H1 (cell line): Measurements from ENCODE around the gene SSTR5. TPM values are rescaled to one million over a fixed set of nuclear protein-coding genes. Genes with fewer than 3 reads are reported as not detected.
A peak's percentile ranks its signal among the peaks of the same experiment; 100 is the strongest.

Source experiments
- CTCF ChIA-PET: fragments of 300-600 bp; sonication (Branson Sonifier 250); formaldehyde crosslinking; loops from one replicate; lab custom pipeline; 2021; ENCODE audit not compliant: partially characterized antibody; lab: Charles Lee
- POLR2A ChIA-PET: fragments of 300-600 bp; sonication (Branson Sonifier 250); formaldehyde crosslinking; loops from one replicate; lab custom pipeline; 2021; ENCODE audit warnings: inconsistent platforms; ENCODE audit not compliant: partially characterized antibody; lab: Charles Lee
- DNase-seq, 2 experiments: peaks; one replicate each; pipeline versions ENCODE4 v3.0.0 to v3.0.0-alpha.2; 2010 to 2022; ENCODE audit warnings: low spot score in 2 of 2, low read depth in 1 of 2, mixed read lengths in 1 of 2
- FAIRE-seq: peaks from 2 replicates; lab custom pipeline; 2011; peaks lifted over from hg19 to GRCh38; lab: Jason Lieb, UNC
- H2AFZ ChIP-seq: 2 replicates; pipeline ENCODE4 v1.8.1; 2012; ENCODE audit warnings: low read length, inconsistent platforms
- H2AK5ac ChIP-seq: 2 replicates; pipeline ENCODE4 v1.6.1; 2013; ENCODE audit warnings: low read depth, low read length
- H2BK120ac ChIP-seq: replicated peaks from 2 replicates; pipeline ENCODE3; 2013; ENCODE audit warnings: low read depth, low read length, inconsistent platforms
- H2BK12ac ChIP-seq: 2 replicates; pipeline ENCODE4 v1.6.1; 2013; ENCODE audit warnings: low read depth, low read length
- H2BK15ac ChIP-seq: 2 replicates; pipeline ENCODE4 v1.6.1; 2013; ENCODE audit warnings: low read length
- H2BK20ac ChIP-seq: 2 replicates; pipeline ENCODE4 v1.6.1; 2013; ENCODE audit warnings: low read length
- H2BK5ac ChIP-seq: 2 replicates; pipeline ENCODE4 v1.6.1; 2013; ENCODE audit warnings: low read depth, low read length
- H3K14ac ChIP-seq: 2 replicates; pipeline ENCODE4 v1.6.1; 2013; ENCODE audit warnings: inconsistent platforms; ENCODE audit not compliant: insufficient read length
- H3K18ac ChIP-seq: 2 replicates; pipeline ENCODE4 v1.6.1; 2013; ENCODE audit warnings: low read length; ENCODE audit errors: extremely low read depth
- H3K23ac ChIP-seq: 2 replicates; pipeline ENCODE4 v1.6.1; 2013; ENCODE audit warnings: inconsistent platforms; ENCODE audit not compliant: insufficient read length
- H3K23me2 ChIP-seq: 2 replicates; pipeline ENCODE4 v1.6.1; 2013; ENCODE audit warnings: low read depth, low read length
- H3K27ac ChIP-seq: 2 replicates; pipeline ENCODE4 v1.6.1; 2011; ENCODE audit warnings: low read depth, low read length, inconsistent platforms
- H3K27me3 ChIP-seq, 4 experiments: replicated peaks in 1 of 4; 1 replicate in 1 of 4; 2 replicates in 3 of 4; pipeline versions ENCODE4 v1.6.1 to v1.8.1; 2011 to 2013; ENCODE audit warnings: low read length in 3 of 4, mild to moderate bottlenecking in 3 of 4, inconsistent platforms in 2 of 4, mixed read lengths in 2 of 4, moderate library complexity in 1 of 4; ENCODE audit not compliant: control insufficient read depth in 3 of 4, insufficient read depth in 3 of 4; ENCODE audit errors: extremely low read depth in 1 of 4
- H3K36me3 ChIP-seq, 4 experiments: 2 replicates each; pipeline versions ENCODE4 v1.6.1 to v1.8.1; 2011 to 2013; ENCODE audit warnings: mild to moderate bottlenecking in 4 of 4, low read length in 3 of 4, moderate library complexity in 2 of 4, control low read depth in 1 of 4, inconsistent platforms in 1 of 4; ENCODE audit not compliant: insufficient read depth in 4 of 4, control insufficient read depth in 2 of 4
- H3K4ac ChIP-seq: replicated peaks from 2 replicates; pipeline ENCODE3; 2013; ENCODE audit warnings: low read length, low read depth, mixed read lengths, inconsistent platforms; ENCODE audit not compliant: insufficient read length
- H3K4me1 ChIP-seq, 4 experiments: replicated peaks in 1 of 4; 1 replicate in 1 of 4; 2 replicates in 3 of 4; pipeline versions ENCODE4 v1.6.1 to v1.8.1; 2011 to 2013; ENCODE audit warnings: low read length in 3 of 4, inconsistent platforms in 2 of 4, mixed read lengths in 1 of 4; ENCODE audit not compliant: insufficient read depth in 4 of 4, control insufficient read depth in 3 of 4
- H3K4me2 ChIP-seq, 2 experiments: 2 replicates each; pipeline versions ENCODE4 v1.6.1 to v1.8.1; 2011 to 2013; ENCODE audit warnings: low read depth in 2 of 2, low read length in 2 of 2, control low read depth in 1 of 2, inconsistent platforms in 1 of 2, mild to moderate bottlenecking in 1 of 2; ENCODE audit not compliant: insufficient read depth in 1 of 2
- H3K4me3 ChIP-seq, 4 experiments: fragments of 200-600, 300-600 bp in 1 of 4; sonication (generic), shearing (Covaris generic), sonication (Bioruptor Twin) in 1 of 4; 2 replicates each; pipeline versions ENCODE4 v1.5.1 to v1.8.1; 2011 to 2016; ENCODE audit warnings: low read length in 4 of 4, low read depth in 3 of 4, control low read depth in 2 of 4, inconsistent platforms in 2 of 4, mild to moderate bottlenecking in 2 of 4, mixed read lengths in 1 of 4, moderate library complexity in 1 of 4; ENCODE audit not compliant: insufficient read depth in 2 of 4; ENCODE audit errors: extremely low read depth in 1 of 4
- H3K56ac ChIP-seq: replicated peaks from 2 replicates; pipeline ENCODE3; 2013; ENCODE audit warnings: low read depth, mild to moderate bottlenecking, mixed read lengths, low read length, inconsistent platforms; ENCODE audit not compliant: insufficient read length
- H3K79me1 ChIP-seq: 2 replicates; pipeline ENCODE4 v1.6.1; 2013; ENCODE audit warnings: low read depth, low read length, control low read depth
- H3K79me2 ChIP-seq, 2 experiments: 2 replicates each; pipeline versions ENCODE4 v1.6.1 to v1.8.1; 2012 to 2013; ENCODE audit warnings: low read length in 2 of 2, mild to moderate bottlenecking in 2 of 2, inconsistent platforms in 1 of 2; ENCODE audit not compliant: insufficient read depth in 2 of 2, control insufficient read depth in 1 of 2
- H3K9ac ChIP-seq, 4 experiments: replicated peaks in 1 of 4; 1 replicate in 1 of 4; 2 replicates in 3 of 4; pipeline versions ENCODE4 v1.6.1 to v1.8.1; 2011 to 2013; ENCODE audit warnings: low read depth in 3 of 4, low read length in 3 of 4, control low read depth in 2 of 4, mild to moderate bottlenecking in 2 of 4, moderate library complexity in 2 of 4, inconsistent platforms in 1 of 4; ENCODE audit errors: extremely low read depth in 1 of 4
- H3K9me3 ChIP-seq, 2 experiments: 2 replicates each; pipeline versions ENCODE4 v1.6.1 to v1.8.1; 2012 to 2013; ENCODE audit warnings: mild to moderate bottlenecking in 2 of 2, moderate library complexity in 2 of 2, control low read depth in 1 of 2, inconsistent platforms in 1 of 2, low read depth in 1 of 2, low read length in 1 of 2, mixed read lengths in 1 of 2; ENCODE audit not compliant: insufficient read depth in 2 of 2
- H4K20me1 ChIP-seq, 2 experiments: replicated peaks in 1 of 2; 2 replicates each; pipeline versions ENCODE3 to v1.8.1; 2011 to 2013; ENCODE audit warnings: inconsistent platforms in 2 of 2, low read length in 2 of 2, mild to moderate bottlenecking in 1 of 2; ENCODE audit not compliant: insufficient read depth in 2 of 2, control insufficient read depth in 1 of 2
- H4K5ac ChIP-seq: 2 replicates; pipeline ENCODE4 v1.6.1; 2013; ENCODE audit warnings: low read length, low read depth, mixed read lengths, inconsistent platforms; ENCODE audit not compliant: insufficient read length
- H4K8ac ChIP-seq: 2 replicates; pipeline ENCODE4 v1.8.0; 2013; ENCODE audit warnings: mild to moderate bottlenecking, moderate library complexity, low read length, inconsistent platforms; ENCODE audit not compliant: insufficient read depth; ENCODE audit errors: extremely low read depth
- H4K91ac ChIP-seq: replicated peaks from 2 replicates; pipeline ENCODE3; 2013; ENCODE audit warnings: low read length, mixed read lengths, inconsistent platforms; ENCODE audit not compliant: insufficient read length
- CEBPB ChIP-seq: IDR thresholded peaks from 2 replicates; pipeline ENCODE4 v1.6.1; 2012; ENCODE audit warnings: low read depth, low read length
- KDM4A ChIP-seq: IDR thresholded peaks from one replicate; pipeline ENCODE4 v1.7.1; 2012; ENCODE audit warnings: low read depth, mild to moderate bottlenecking, moderate library complexity, low read length, inconsistent platforms; ENCODE audit not compliant: severe bottlenecking
- NANOG ChIP-seq: IDR thresholded peaks from 2 replicates; pipeline ENCODE4 v1.6.1; 2011; ENCODE audit warnings: low read length, low read depth, mild to moderate bottlenecking, inconsistent platforms; ENCODE audit not compliant: insufficient read depth, poor library complexity, severe bottlenecking
- PHF8 ChIP-seq: fragments of 200-600 bp; sonication (generic); conservative IDR thresholded peaks from 2 replicates; pipeline ENCODE4 v1.7.1; 2012; ENCODE audit warnings: low read depth, mild to moderate bottlenecking, inconsistent platforms, low read length, moderate library complexity
- POLR2A ChIP-seq, 2 experiments: IDR thresholded peaks; 1 replicate in 1 of 2; 2 replicates in 1 of 2; pipeline ENCODE4 v1.6.1; 2011; ENCODE audit warnings: low read depth in 2 of 2, low read length in 2 of 2, mild to moderate bottlenecking in 2 of 2; ENCODE audit errors: control extremely low read depth in 1 of 2
- RAD21 ChIP-seq, 2 experiments: IDR thresholded peaks in 1 of 2; conservative IDR thresholded peaks in 1 of 2; 2 replicates each; pipeline ENCODE4 v1.6.1; 2011; ENCODE audit warnings: low read depth in 2 of 2, low read length in 2 of 2, improper control_type of control experiment in 1 of 2, inconsistent platforms in 1 of 2, mild to moderate bottlenecking in 1 of 2, moderate library complexity in 1 of 2
- SP1 ChIP-seq: IDR thresholded peaks from 2 replicates; pipeline ENCODE4 v1.6.1; 2011; ENCODE audit warnings: low read depth, low read length
- SP4 ChIP-seq: IDR thresholded peaks from 2 replicates; pipeline ENCODE4 v1.6.1; 2012; ENCODE audit warnings: low read length, inconsistent platforms
- SRF ChIP-seq: IDR thresholded peaks from 2 replicates; pipeline ENCODE4 v1.6.1; 2011; ENCODE audit warnings: mild to moderate bottlenecking, low read depth, low read length, moderate library complexity
- TCF12 ChIP-seq: IDR thresholded peaks from 2 replicates; pipeline ENCODE4 v1.6.1; 2011; ENCODE audit warnings: low read depth, mild to moderate bottlenecking, low read length
- TEAD4 ChIP-seq: IDR thresholded peaks from 2 replicates; pipeline ENCODE4 v1.6.1; 2012; ENCODE audit warnings: low read depth, low read length, inconsistent platforms, mixed read lengths
- ZNF274 ChIP-seq: IDR thresholded peaks from 2 replicates; pipeline ENCODE4 v1.7.0; 2012; ENCODE audit warnings: low read length, borderline replicate concordance; ENCODE audit errors: extremely low read depth
- WGBS, 2 experiments: shearing (Covaris generic) in 1 of 2; methylation state at CpG; one replicate each; pipeline versions ENCODE4 v1.1.6 to v1.1.7; 2013 to 2015; ENCODE audit warnings: low lambda C conversion rate in 2 of 2, mixed read lengths in 2 of 2, inconsistent platforms in 1 of 2, low coverage in 1 of 2, missing lambda C conversion rate in 1 of 2; ENCODE audit not compliant: insufficient replicate concordance in 2 of 2, insufficient coverage in 1 of 2, insufficient read length in 1 of 2; ENCODE audit errors: extremely low coverage in 1 of 2, missing lambda C conversion rate in 1 of 2; 5-methylcytosine and 5-hydroxymethylcytosine counted together
- polyA plus RNA-seq, 7 experiments: library from polyadenylated mRNA; depleted of rRNA in 3 of 7; stranded (reverse) in 5 of 7; unstranded in 2 of 7; fragments of >200 nt in 5 of 7; fragments of 200-250 nt in 2 of 7; gene quantifications; 1 replicate in 5 of 7; 2 replicates in 1 of 7; 4 replicates in 1 of 7; pipeline versions ENCODE4 v1.2.1 to v1.2.3, GENCODE V29; 2011 to 2013; ENCODE audit warnings: missing spikeins in 2 of 7, mixed read lengths in 2 of 7
- total RNA-seq: library from RNA; stranded (reverse); fragmentation: NEBNext Ultra II Directional; extraction: Animal tissue kit (Norgen Biotek cat#: 25700); gene quantifications from 2 replicates; pipeline ENCODE4 v1.2.1, GENCODE V29; 2021

The SSTR5 gene
- total and polyA plus RNA-seq, 2 of the 8 experiments (the other 6 are each of a cell fraction or from before 2014, with no cell fraction given): 0.56 to 0.60 TPM

- DNase-seq: no peak
- Histone ChIP-seq H2BK12ac (no peak overlapping the region), H3K36me3 (no peaks in the 10 kb centered on the region), H4K8ac (0 out of 2 replicates have a peak overlapping the region, but pooled peaks have one; percentile 51), H2BK15ac (no peak overlapping the region), H3K27me3 (no peaks in the 10 kb centered on the region), H3K23ac (no peak overlapping the region), H4K20me1 (no peaks in the 10 kb centered on the region), H3K4me3 (no peak overlapping the region), H2BK120ac (no peak overlapping the region), H3K56ac (no peak overlapping the region), H3K4me2 (no peak overlapping the region), H3K23me2 (no peaks in the 10 kb centered on the region), H3K4ac (no peak overlapping the region), H3K9me3 (no peaks in the 10 kb centered on the region), H4K5ac (no peak overlapping the region), H3K79me1 (no peaks in the 10 kb centered on the region), H2BK5ac (no peak overlapping the region), H4K91ac (no peak overlapping the region), H3K9ac (no peak overlapping the region), H3K79me2 (no peaks in the 10 kb centered on the region), H3K18ac (no peak overlapping the region), H3K4me1 (peaks cover 0 to 6% (median 0%) of the 10 kb centered on the region in 4 experiments; a peak in 2 of 7 replicates), H2AK5ac (no peak overlapping the region), H2BK20ac (no peak overlapping the region), H3K14ac (no peak overlapping the region), H2AFZ (no peak overlapping the region), H3K27ac (no peak overlapping the region)
- WGBS, 2 experiments: 93% methylated on average over 26 of the region's 31 CpGs; no CpG with 5 or more reads in 1 of the 2 experiments
- TF ChIP-seq TEAD4 (no peak), SRF (no peak), SP1 (no peak), NANOG (no peak), TCF12 (no peak), PHF8 (no peak), CEBPB (no peak), ZNF274 (no peak), KDM4A (no peak), RAD21 (IDR thresholded peaks at IDR 0.05 in 1 of 2, conservative IDR thresholded peaks at IDR 0.05 in 1 of 2; ENCODE audit: low read depth in 2 of 2, low read length in 2 of 2) (no peak), SP4 (no peak), POLR2A (IDR thresholded peaks at IDR 0.05; ENCODE audit: control extremely low read depth in 1 of 2, low read depth in 2 of 2, low read length in 2 of 2) (no peak)
- ChIA-PET CTCF (interaction anchor here (0.7 to 2.6 kb wide), 2 partner anchors 65 to 379 kb away, joined by 3 to 9 read pairs; no protein-coding TSS in a partner anchor), POLR2A (no interaction called here)
- no peak for FAIRE-seq
Observed at GRCh38 chr16:1127971-1128715, 55.6 kb downstream of the SSTR5 start.
